HL-60 (cell line): ENCODE results near the gene PASK.

Experiments used
- DNase-seq, 2 experiments: peaks; one replicate each; pipeline ENCODE4 v3.0.0-alpha.2; 2010 to 2020; ENCODE audit warnings: low read depth in 1 of 2, low spot score in 1 of 2
- H3K27ac ChIP-seq: fragments of 250-450 bp; sonication (Bioruptor Pico); replicated peaks from 2 replicates; pipeline ENCODE4 v1.5.1; 2020; ENCODE audit warnings: mild to moderate bottlenecking, moderate library complexity
- H3K27me3 ChIP-seq: fragments of 250-450 bp; sonication (Bioruptor Pico); 2 replicates; pipeline ENCODE4 v1.5.1; 2021; ENCODE audit warnings: mild to moderate bottlenecking, moderate library complexity; ENCODE audit not compliant: insufficient read depth, poor library complexity, severe bottlenecking
- H3K4me3 ChIP-seq: replicated peaks from 2 replicates; pipeline ENCODE4 v1.5.1; 2011; ENCODE audit warnings: mild to moderate bottlenecking, control low read depth, low read length; ENCODE audit not compliant: insufficient read depth
- CTCF ChIP-seq: IDR thresholded peaks from one replicate; pipeline ENCODE4 v1.5.1; 2011; ENCODE audit warnings: low read length, control low read depth, inconsistent platforms; ENCODE audit not compliant: insufficient read depth
- GABPA ChIP-seq: IDR thresholded peaks from 2 replicates; pipeline ENCODE4 v1.6.1; 2012; ENCODE audit warnings: low read depth
- POLR2AphosphoS5 ChIP-seq: IDR thresholded peaks from 2 replicates; pipeline ENCODE4 v1.6.1; 2012; ENCODE audit warnings: low read depth
- REST ChIP-seq: IDR thresholded peaks from 2 replicates; pipeline ENCODE4 v1.6.1; 2012; ENCODE audit warnings: low read depth; ENCODE audit not compliant: insufficient replicate concordance
- SPI1 ChIP-seq: IDR thresholded peaks from 2 replicates; pipeline ENCODE4 v1.6.1; 2012; ENCODE audit warnings: low read depth, mild to moderate bottlenecking, borderline replicate concordance

Gene PASK

GRCh38 chr2:241070361-241070760 is 78.9 kb downstream of the PASK start:
- H3K4me3 ChIP-seq, result no peak overlapping the region
- no peak overlapping the region for H3K27ac ChIP-seq
- TF ChIP-seq SPI1 (no peak), CTCF (no peak), GABPA (no peak), REST (no peak), POLR2AphosphoS5 (no peak)
- peaks cover 11% of the 10 kb centered on the region for H3K27me3 ChIP-seq
- DNase-seq, result no peak

- Histone ChIP-seq H3K27me3 (peaks cover 11% of the 10 kb centered on the region), H3K27ac (no peak overlapping the region), H3K4me3 (no peak overlapping the region)
- no peak for DNase-seq
- TF ChIP-seq POLR2AphosphoS5, result no peak
- no peak for TF ChIP-seq REST
- TF ChIP-seq GABPA, result no peak
- no peak for TF ChIP-seq CTCF
- no peak for TF ChIP-seq SPI1
These were observed 79.4 kb downstream of the PASK start for GRCh38 chr2:241069821-241070281.

GRCh38 chr2:241068942-241069810 is 80.1 kb downstream of the PASK start:
- H3K4me3 ChIP-seq, result no peak overlapping the region

GRCh38 chr2:241068136-241068941 is 80.9 kb downstream of the PASK start:
- TF ChIP-seq SPI1 (no peak), CTCF (no peak), GABPA (no peak), POLR2AphosphoS5 (no peak), REST (no peak)
- no peak overlapping the region for H3K27ac ChIP-seq
- no peak overlapping the region for H3K4me3 ChIP-seq
- no peak for DNase-seq
- H3K27me3 ChIP-seq, result peaks cover 11% of the 10 kb centered on the region

More at GRCh38 chr2:241068942-241069810, 80.1 kb downstream of the PASK start:
- DNase-seq, result no peak
- H3K27me3 ChIP-seq, result peaks cover 11% of the 10 kb centered on the region
- no peak for TF ChIP-seq POLR2AphosphoS5
- no peak overlapping the region for H3K27ac ChIP-seq
